ENCODE measurements around the gene LHX5.

LHX5 gene

DNA sequence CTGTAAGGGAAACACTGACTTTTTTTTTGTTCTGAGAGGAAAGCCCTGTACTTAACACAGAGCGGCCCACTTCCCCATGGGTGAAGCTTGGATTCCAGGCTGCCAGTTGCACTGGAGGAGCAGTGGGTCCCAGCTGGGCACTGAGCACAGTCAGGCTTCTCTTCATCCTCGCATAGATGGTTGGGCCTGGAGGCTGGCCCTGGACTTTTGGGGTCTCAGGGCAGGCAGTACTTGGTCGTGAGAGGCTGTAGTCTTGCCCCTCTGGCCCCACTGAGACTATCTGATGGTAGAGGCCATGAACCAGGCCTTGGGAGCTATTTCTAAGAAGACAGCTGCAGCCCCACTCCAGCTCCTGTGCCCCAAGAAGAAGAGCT lies 6.2 kb upstream of the LHX5 start:
- 6% methylated on average over 3 of the region's 3 CpGs for WGBS
- H3K27me3 ChIP-seq (ENCODE audit: insufficient read depth, low read length), result peaks cover 89% of the 10 kb centered on the region

DNA sequence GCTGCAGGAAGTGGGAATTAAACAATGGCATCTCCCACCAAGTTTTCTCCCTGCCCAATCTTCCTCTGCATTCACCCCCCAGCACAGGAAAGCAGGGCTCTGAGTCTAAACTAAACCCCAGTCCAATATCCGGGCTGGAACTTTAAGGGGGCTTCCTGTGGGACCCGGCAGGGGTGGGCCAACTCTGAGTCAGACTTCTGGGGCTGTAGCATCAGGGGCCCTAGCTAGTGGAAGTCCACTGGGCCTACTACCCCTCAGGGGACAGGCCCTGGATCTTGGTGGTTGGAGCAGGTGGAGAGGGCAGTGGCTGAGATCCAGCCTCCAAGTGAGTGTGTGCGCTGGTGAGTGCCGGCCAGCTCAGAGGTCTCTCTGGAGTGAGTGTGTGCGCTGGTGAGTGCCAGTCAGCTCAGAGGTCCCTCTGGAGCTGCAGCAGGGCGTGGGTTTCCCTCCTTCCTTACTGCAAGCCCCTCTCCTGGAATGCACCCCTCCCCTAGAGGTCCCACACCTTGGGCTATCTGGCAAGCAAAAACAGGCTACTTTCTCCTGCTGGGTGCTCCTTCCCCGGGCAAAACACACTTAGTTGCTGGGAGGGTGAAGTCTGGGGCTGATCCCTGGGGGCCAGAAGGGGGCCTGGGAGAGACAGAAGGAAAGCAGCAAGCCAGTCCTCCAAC lies 5.6 kb upstream of the LHX5 start:
- Histone ChIP-seq H3K27ac (ENCODE audit: low read depth, low read length) (peak overlapping the region; percentile 43; the same call in 1 of the 2 replicates), H3K9me3 (ENCODE audit: insufficient read depth, low read depth, low read length) (no peaks in the 10 kb centered on the region), H3K9ac (ENCODE audit: low read depth, low read length) (no peak overlapping the region), H3K4me3 (ENCODE audit: low read length) (peak overlapping the region; percentile 57), H3K4me1 (ENCODE audit: insufficient read depth, low read length) (peaks cover 52% of the 10 kb centered on the region), H3K36me3 (ENCODE audit: insufficient read depth, low read length) (no peaks in the 10 kb centered on the region), H3K27me3 (ENCODE audit: insufficient read depth, low read length) (peaks cover 92% of the 10 kb centered on the region)
- 2% methylated on average over 7 of the region's 7 CpGs for WGBS

More for the DNA sequence above, 6.2 kb upstream of the LHX5 start:
- Histone ChIP-seq H3K36me3 (ENCODE audit: insufficient read depth, low read length) (no peaks in the 10 kb centered on the region), H3K9ac (ENCODE audit: low read depth, low read length) (0 out of 2 replicates have a peak overlapping the region, but pooled peaks have one; percentile 5), H3K4me3 (ENCODE audit: low read length) (peak overlapping the region; percentile 57), H3K4me1 (ENCODE audit: insufficient read depth, low read length) (peaks cover 52% of the 10 kb centered on the region), H3K9me3 (ENCODE audit: insufficient read depth, low read depth, low read length) (no peaks in the 10 kb centered on the region), H3K27ac (ENCODE audit: low read depth, low read length) (peak overlapping the region; percentile 19; the same call in 1 of the 2 replicates)

GRCh38 chr12:113476176-113476986 lies 4.7 kb upstream of the LHX5 start:
- H3K4me3 ChIP-seq (ENCODE audit: low read length), result peak overlapping the region; percentile 46
- 2% methylated on average over 57 of the region's 58 CpGs for WGBS

GRCh38 chr12:113475451-113476175 lies 3.9 kb upstream of the LHX5 start:
- Histone ChIP-seq H3K4me3 (ENCODE audit: low read length) (peak overlapping the region; percentile 64), H3K27ac (ENCODE audit: low read depth, low read length) (no peak overlapping the region), H3K27me3 (ENCODE audit: insufficient read depth, low read length) (peaks cover 97% of the 10 kb centered on the region), H3K9ac (ENCODE audit: low read depth, low read length) (peak overlapping the region; percentile 15; the same call in 1 of the 2 replicates), H3K9me3 (ENCODE audit: insufficient read depth, low read depth, low read length) (no peaks in the 10 kb centered on the region), H3K4me1 (ENCODE audit: insufficient read depth, low read length) (peaks cover 42% of the 10 kb centered on the region), H3K36me3 (ENCODE audit: insufficient read depth, low read length) (no peaks in the 10 kb centered on the region)
- WGBS, result 1% methylated on average over 50 of the region's 50 CpGs

More at GRCh38 chr12:113476176-113476986, 4.7 kb upstream of the LHX5 start:
- H3K27me3 ChIP-seq (ENCODE audit: insufficient read depth, low read length), result peaks cover 97% of the 10 kb centered on the region
- H3K27ac ChIP-seq (ENCODE audit: low read depth, low read length), result no peak overlapping the region
- H3K9me3 ChIP-seq (ENCODE audit: insufficient read depth, low read depth, low read length), result no peaks in the 10 kb centered on the region
- peaks cover 47% of the 10 kb centered on the region for H3K4me1 ChIP-seq (ENCODE audit: insufficient read depth, low read length)
- no peaks in the 10 kb centered on the region for H3K36me3 ChIP-seq (ENCODE audit: insufficient read depth, low read length)
- no peak overlapping the region for H3K9ac ChIP-seq (ENCODE audit: low read depth, low read length)

DNA sequence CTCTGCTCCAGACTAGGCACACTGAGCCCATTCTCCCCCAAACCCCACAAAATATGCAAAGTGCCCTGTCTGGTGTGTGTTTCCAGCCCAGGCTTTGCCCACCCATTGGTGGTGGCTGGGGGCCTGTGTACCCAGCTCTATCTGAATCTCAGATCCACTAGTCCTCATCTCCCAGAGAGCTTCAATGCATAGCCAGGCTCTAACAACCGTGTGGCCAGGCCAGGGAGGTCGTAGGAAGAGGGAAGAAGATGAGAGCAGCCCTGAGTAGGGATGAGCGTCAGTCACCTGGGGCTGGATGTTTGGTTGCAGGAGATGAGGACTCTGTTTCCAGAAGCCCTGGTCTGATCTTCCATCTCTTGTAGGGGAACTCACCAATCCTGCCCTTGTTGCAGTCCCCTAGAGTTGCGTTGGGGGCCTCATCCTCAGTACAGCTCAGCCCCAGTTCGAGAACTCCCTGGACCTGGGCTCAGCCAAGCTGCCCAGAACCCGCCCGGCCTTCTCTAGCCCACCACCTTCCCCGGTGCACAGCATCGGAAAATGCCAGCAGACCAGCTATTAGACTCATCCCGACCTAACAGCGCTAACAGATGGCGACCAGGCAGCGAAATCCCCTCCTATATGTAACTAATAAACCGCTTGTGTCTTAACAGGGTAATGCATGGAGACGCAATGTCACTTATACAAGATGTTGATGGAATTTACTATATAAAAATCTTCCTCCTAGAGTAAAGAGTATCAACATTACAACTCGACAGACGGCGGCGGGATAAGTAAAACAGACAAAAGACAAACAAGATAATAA lies 3.2 kb upstream of the LHX5 start:
- Histone ChIP-seq H3K9me3 (ENCODE audit: insufficient read depth, low read depth, low read length) (no peaks in the 10 kb centered on the region), H3K4me3 (ENCODE audit: low read length) (peak overlapping the region; percentile 64), H3K9ac (ENCODE audit: low read depth, low read length) (peak overlapping the region; percentile 15; the same call in 1 of the 2 replicates), H3K36me3 (ENCODE audit: insufficient read depth, low read length) (no peaks in the 10 kb centered on the region), H3K4me1 (ENCODE audit: insufficient read depth, low read length) (peaks cover 44% of the 10 kb centered on the region), H3K27me3 (ENCODE audit: insufficient read depth, low read length) (peaks cover 97% of the 10 kb centered on the region), H3K27ac (ENCODE audit: low read depth, low read length) (no peak overlapping the region)
- 3% methylated on average over 15 of the region's 19 CpGs for WGBS

DNA sequence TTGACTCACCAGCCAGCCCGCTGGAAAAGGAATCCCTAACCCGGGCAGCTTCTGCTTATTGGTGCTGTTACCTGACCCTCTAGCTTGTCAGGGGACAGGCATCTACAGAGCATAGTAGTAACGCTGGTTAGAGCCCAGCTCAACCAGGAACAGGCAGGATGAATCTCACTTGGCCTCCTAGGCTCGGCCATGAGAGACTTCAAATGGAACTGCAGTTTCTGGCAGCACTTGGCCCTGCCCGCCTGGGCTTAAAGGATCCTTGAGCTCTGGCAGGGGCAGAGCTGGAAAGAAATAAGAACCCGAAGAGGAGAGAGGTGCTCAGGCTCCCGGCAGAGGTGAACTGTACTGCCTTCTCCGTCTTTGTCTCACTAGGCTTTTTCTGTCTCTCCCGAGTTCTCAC lies 2.3 kb upstream of the LHX5 start:
- Histone ChIP-seq H3K27ac (ENCODE audit: low read depth, low read length) (no peak overlapping the region), H3K4me3 (ENCODE audit: low read length) (peak overlapping the region; percentile 64), H3K9me3 (ENCODE audit: insufficient read depth, low read depth, low read length) (no peaks in the 10 kb centered on the region), H3K9ac (ENCODE audit: low read depth, low read length) (no peak overlapping the region), H3K36me3 (ENCODE audit: insufficient read depth, low read length) (no peaks in the 10 kb centered on the region), H3K4me1 (ENCODE audit: insufficient read depth, low read length) (peaks cover 40% of the 10 kb centered on the region), H3K27me3 (ENCODE audit: insufficient read depth, low read length) (peaks cover 97% of the 10 kb centered on the region)
- WGBS, result 3% methylated on average over 9 of the region's 9 CpGs

DNA sequence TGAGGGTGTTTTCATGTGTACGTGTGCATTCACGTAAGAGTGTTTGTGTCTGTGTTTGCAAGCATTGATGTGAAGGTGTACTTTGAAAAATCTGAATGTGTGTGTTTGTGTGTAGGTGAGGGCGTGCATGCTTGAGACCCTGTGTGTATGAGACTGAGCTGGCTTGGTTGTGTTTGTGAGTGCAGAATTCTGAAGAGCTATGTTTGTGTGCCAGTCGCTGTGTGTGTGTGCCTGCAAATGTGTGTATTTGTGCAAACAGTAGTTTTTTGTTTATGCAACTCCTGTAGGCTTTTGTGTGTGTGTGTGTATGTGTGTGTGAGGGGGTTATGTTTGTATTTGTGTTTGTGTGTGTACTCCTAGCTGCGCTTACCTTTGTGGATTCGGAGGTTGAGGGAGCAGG lies 1.7 kb upstream of the LHX5 start:
- Histone ChIP-seq H3K9ac (ENCODE audit: low read depth, low read length) (no peak overlapping the region), H3K4me1 (ENCODE audit: insufficient read depth, low read length) (peaks cover 43% of the 10 kb centered on the region), H3K27ac (ENCODE audit: low read depth, low read length) (no peak overlapping the region), H3K36me3 (ENCODE audit: insufficient read depth, low read length) (no peaks in the 10 kb centered on the region), H3K27me3 (ENCODE audit: insufficient read depth, low read length) (peaks cover 97% of the 10 kb centered on the region), H3K4me3 (ENCODE audit: low read length) (peak overlapping the region; percentile 64), H3K9me3 (ENCODE audit: insufficient read depth, low read depth, low read length) (no peaks in the 10 kb centered on the region)
- whole genome bisulfite sequencing, result 23% methylated on average over 6 of the region's 6 CpGs

DNA sequence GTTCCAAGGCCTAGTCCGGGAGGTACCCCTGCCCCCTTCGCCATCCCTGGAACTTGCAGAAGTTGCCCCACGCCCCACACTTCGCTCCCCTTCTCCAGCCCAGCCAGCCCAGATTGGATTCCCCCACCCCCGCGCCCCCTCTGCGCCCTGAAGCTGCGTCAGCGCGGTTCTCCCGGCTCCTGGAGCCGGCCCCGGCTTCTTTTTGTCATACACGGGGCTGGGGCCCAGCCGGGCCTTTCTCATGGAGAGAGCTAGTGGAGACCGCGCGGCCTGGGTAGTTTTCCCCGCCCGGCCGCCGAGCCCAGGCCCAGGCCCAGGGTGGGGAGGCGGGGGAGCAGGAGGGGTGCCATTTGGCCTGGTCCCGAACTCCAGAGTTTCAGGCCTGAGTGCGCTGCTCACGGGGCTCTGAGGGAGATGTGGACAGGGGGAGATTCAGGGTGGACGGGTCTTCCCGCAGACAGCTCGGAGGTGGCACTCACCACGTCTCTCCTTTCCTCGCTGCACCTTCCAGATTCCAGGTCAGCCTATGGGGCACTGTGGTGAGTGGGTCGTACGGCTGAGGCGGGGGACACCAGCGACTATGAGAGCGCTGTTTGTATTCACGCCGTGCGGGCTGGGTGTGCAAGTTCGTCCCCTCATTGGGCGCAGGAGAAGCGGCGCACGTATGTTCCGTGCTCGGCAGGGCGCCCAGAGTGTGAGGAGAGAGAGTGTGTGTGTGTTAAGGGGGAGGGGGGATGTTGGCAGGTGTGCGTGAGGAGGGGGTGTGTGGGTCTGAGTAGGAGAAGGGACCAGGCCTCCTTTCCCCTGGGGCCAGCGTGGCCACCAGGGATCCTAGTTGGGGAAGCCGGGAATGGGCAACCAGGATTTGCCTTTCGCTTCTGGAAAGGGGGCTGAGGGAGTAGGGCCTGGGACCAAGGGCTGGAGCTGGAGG lies 785 bp upstream of the LHX5 start:
- H3K4me3 ChIP-seq (ENCODE audit: low read length), result peak overlapping the region; percentile 64
- WGBS, result under 1% methylated on average over 51 of the region's 51 CpGs
- H3K9ac ChIP-seq (ENCODE audit: low read depth, low read length), result peak overlapping the region; percentile 56; the same call in 1 of the 2 replicates
- no peaks in the 10 kb centered on the region for H3K9me3 ChIP-seq (ENCODE audit: insufficient read depth, low read depth, low read length)
- H3K27ac ChIP-seq (ENCODE audit: low read depth, low read length), result no peak overlapping the region
- H3K27me3 ChIP-seq (ENCODE audit: insufficient read depth, low read length), result peaks cover 97% of the 10 kb centered on the region
- no peaks in the 10 kb centered on the region for H3K36me3 ChIP-seq (ENCODE audit: insufficient read depth, low read length)
- H3K4me1 ChIP-seq (ENCODE audit: insufficient read depth, low read length), result peaks cover 39% of the 10 kb centered on the region

DNA sequence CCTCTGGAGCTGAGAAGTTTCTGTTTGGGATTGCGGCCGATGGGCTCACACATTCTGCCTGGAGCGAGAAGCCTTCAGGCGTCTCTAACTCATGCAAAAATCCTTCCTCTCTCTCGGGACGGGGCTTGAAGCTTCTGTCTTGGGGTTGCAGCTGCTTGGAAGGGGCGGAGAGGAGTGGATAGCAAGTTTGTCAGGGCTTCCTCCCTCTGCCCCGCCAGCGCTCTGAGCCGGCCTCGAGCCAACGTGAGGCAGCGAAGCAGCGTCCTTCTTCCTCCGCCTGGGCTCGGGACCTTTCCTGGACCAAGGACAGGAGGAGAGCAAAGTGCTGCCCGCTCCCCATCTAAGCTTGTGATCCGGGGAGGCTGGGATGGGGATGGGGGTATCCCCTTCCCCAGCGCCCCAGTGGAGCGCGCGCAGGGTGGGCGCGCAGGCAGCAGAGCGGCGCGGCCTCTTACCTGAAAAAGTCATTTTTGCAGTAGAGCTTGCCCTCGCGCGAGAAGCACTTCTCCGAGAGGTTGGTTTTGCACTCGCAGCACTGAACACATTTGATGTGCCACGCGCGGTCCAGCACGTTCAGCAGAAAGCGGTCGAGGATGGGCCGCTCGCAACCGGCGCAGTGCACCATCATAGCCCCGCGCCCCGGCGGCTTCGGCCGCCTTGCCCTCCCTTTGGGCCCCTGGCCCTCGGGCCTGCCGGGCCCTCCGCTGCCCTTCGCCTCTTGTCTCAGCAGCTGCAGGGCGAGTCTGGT lies 626 bp downstream of the LHX5 start:
- peaks cover 45% of the 10 kb centered on the region for H3K4me1 ChIP-seq (ENCODE audit: insufficient read depth, low read length)
- peaks cover 100% of the 10 kb centered on the region for H3K27me3 ChIP-seq (ENCODE audit: insufficient read depth, low read length)
- H3K27ac ChIP-seq (ENCODE audit: low read depth, low read length), result no peak overlapping the region
- H3K9ac ChIP-seq (ENCODE audit: low read depth, low read length), result peak overlapping the region; percentile 18; the same call in 1 of the 2 replicates
- peaks cover 4% of the 10 kb centered on the region; the same call in 1 of the 2 replicates for H3K36me3 ChIP-seq (ENCODE audit: insufficient read depth, low read length)
- whole genome bisulfite sequencing, result under 1% methylated on average over 53 of the region's 53 CpGs
- no peaks in the 10 kb centered on the region for H3K9me3 ChIP-seq (ENCODE audit: insufficient read depth, low read depth, low read length)
- peak overlapping the region; percentile 64 for H3K4me3 ChIP-seq (ENCODE audit: low read length)

Measured in HUES64 (cell line).